ENCODE measurements around the gene PARD3B.

The PARD3B gene

DNA sequence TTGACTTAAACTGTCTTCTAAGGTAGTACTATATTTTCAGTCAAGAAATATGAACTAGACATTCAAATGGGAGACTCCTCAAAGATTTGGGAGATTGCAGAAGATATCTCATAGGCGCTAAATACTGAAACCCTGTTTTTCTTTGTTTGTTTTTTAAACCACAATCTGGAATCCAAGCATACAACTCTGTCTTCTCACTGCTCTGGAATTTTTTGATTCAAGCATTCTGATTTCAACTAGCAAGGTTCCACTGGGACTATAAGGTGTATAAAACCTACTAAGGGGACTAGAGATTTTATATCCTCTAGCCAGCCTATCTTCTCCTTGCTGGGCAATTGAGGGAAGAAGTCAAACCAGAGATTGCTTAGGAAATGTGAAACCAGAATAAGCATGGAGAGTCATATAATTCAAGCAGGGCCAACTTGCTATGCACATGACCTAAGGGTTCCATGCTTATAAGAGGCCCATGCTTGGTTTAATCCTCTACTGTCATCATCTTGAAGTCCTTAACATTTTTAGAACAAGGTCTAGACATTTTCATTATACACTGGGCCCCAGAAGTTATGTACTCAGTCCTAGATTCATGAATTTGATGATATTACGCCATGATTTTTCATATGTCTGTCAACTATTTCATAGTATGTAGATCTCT is 405.5 kb downstream of the PARD3B start:
- peak; percentile 8 for DNase-seq (ENCODE audit: low read depth)

DNA sequence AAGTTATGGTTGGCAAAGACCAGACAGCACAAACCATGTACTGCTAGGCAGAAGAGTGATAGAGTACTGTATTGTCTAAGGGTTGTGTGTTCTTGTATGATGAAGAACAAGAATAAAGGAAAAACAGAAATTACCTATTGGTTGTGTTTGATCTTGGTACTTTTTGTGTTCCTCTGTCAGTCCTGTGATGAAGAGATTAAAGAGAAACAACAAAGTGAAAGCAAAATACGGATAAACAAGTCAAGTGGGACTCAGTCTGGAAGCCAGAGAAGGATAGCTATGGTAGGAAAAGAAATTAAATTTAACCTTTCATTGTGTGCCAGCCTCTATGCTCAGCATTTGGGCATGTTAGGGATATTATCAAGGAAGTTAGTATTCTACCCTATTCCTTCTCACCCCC is 413.1 kb downstream of the PARD3B start:
- DNase-seq (ENCODE audit: low read depth), result no peak

- DNase-seq (ENCODE audit: low read depth), result no peak
Observed at GRCh38 chr2:204964414-204964813, 419.1 kb downstream of the PARD3B start.

DNA sequence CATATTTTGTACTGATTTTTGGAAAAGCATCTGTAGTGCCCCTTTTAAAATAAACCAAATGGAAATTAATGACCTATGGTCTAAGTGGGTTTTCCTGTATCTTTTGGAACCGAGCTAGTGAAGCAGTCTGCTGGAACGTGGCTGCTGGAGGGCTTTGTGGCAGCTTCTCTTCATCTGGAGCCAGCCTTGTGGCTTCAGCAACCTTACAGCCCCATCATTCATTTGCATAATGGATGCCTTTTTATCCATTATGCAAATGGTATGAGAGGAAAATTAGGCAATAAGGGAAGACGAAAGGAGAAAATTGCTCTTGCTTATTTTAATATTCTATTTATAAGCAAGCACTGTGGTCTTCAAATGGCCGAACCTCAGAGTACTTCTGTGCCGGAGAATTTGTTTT is 421.0 kb downstream of the PARD3B start:
- DNase-seq (ENCODE audit: low read depth), result no peak

DNA sequence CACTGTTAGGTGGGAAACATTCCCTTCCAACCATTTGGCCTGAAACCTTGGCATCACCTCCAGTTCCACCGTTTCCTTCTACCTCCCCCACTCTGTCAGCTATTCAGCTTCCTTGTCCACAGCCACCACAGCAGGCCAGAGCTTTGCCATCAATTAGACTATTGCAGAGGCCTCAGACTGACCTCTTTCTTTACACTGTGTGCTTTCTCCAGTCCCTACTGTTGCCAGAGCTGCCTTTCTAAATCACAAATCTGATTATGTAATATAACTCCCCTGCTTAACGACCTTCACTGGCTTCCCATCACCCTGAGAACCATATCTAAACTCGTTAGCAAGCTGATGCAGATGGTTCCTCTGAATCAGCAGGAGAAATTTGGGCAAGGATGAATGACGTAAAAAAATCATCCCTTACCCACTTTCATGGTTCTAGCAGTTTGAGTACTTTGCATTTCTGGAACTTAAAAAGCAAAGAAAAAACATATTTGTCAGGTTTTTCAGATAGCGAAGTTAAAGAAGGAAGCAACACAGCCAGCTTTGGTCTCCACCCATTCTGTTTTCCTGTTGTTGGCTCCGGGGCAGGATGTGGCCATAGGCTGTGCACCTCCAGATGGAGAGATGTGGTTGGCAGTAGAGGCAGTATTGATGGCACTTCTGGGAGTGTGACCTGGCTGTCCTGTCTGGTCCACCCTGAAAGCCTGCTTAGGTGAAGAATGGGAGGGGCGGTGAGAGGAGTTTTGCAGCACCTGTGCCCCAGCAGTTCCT is 422.1 kb downstream of the PARD3B start:
- no peak for DNase-seq (ENCODE audit: low read depth)

DNA sequence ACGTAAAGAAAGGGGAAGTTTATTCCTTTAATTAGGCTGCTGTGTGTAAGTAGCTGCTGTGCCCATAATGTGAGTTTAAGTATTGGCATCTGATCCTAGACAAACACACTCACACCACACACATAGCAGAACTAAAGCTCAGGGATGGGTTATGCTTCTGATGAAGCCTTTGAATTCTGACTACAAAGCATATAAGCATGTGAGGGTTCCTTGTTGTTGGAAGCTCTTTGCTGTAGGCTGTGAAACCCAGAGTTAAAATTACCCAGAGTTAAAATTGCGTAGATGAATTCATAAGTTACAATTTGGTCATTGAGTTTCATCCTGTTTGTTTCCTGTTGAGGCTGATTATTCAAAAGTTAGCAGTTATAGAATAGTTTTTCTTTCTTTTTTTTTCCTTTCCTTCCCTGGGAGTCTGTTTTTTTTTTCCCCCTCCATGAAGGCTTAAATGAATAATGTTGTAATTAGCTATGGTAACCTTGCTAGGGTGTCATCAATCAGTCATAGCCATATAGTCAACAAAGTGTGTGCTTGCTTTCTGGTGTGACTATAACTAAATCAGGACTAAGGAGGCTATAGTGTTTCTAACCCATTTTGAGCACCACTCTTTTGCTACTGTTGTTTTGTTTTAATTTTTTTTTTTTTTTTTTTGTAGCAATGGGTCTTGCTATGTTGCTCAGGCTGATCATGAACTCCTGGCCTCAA is 426.1 kb downstream of the PARD3B start:
- DNase-seq (ENCODE audit: low read depth), result no peak

DNA sequence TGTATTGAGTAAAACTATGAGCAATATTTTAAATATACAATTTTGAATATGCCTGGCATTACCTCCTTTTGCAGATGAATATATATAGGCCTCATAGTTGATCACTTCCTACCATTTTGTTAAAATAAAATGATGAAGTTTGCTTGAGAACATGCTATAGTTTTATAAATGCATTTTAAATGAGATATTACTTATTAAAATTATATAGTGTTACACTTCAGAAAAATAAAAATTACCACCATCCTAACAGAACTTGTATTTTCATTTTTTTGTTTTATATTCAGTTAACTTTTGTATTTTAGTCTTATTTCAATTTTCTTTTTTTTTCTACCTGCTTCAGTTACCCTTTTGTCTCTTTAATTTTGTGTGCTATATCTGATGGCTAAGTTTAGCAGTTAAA is 426.9 kb downstream of the PARD3B start:
- no peak for DNase-seq (ENCODE audit: low read depth)

GRCh38 chr2:204972606-204973336 is 427.5 kb downstream of the PARD3B start:
- DNase-seq (ENCODE audit: low read depth), result no peak

DNA sequence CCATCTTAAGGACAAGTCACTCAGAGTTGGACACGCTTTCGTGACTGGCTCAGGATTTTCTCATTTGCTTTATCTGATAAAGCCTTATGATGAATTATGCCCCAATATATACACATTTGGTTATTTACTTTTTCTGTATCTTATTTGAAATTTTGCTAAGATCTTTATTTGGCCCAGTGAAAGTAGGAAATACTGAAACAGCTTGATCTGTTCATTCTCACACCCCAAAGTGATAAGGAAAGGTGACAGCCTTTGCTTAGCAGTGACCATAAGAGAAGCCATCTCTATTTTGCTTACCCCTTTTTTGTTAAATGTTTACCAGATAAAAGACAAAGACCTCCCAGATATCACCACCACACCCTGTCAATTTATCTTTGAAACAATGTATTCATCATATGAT is 428.3 kb downstream of the PARD3B start:
- no peak for DNase-seq (ENCODE audit: low read depth)

DNA sequence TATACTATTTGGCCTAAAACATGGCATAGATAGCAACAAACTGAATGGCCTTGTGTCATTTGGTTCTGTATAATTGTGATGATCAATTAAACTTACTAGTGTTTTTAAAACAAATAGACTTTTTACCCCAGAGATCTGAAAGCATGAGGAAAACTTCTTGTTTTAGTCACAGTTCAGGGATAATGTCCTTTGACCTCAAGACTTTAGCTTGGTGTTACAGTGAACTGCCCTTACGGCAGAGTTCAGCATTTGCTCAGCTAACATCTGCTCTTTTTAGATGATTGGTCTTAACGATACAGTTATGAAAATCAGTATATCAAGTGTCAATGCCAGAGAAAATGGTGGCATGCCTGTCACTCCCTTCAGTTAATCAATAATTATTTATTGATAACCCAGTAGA is 429.2 kb downstream of the PARD3B start:
- no peak for DNase-seq (ENCODE audit: low read depth)

DNA sequence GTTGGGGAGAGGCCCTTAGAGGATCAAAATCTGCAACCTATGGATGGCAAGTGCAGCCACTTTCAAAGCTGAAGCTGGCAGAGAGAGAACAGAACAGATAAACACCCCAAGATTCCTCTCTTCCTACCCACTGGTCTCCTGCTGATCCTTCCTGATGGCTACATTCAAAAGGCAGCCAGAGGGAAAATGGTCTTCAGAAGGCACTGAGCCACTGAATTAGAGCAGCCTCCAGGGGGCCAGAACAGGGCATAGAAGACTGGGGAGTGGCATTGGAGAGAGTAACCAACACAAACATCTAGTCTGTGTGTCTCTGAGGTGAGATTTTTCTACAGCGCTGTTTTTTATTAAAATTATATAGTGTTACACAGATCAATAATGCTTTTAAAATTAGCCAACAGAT is 432.6 kb downstream of the PARD3B start:
- no peak for DNase-seq (ENCODE audit: low read depth)

DNA sequence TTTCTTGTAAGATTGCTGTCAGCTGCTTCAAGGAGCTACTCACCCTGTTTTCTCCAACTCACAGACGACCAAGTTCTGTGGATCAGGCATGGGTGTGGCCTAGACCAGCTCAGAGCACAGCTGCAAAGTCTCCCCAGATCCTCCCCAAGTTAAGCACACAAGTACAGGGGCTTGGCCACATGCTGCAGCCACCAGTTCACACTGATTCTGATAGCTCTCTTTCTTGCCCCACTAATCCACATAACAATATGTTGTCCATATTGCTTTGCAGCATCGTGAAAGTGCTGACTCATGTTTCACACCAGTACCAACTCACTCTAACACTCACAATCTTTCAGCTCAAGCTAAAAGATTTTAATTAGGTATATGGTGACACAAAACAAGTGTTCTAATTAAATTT is 437.0 kb downstream of the PARD3B start:
- no peak for DNase-seq (ENCODE audit: low read depth)

DNA sequence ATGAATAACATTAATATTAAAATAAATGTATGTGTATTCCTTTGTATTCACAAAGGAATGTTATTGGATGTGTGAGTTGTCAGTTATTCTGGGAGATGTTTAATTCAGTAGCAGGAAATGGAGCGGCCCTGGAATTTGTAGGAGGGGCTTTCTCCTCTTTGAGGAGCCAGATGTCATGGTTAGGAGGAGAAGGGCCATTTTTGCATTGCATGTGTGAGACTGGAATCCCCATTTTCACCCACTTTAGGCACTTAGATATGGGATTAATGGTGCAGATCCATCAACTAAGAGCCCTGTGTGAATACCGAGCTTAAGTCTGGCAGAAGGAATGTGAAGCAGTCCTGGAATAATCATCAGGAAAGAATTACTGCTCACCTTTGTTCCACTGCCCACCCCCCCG is 439.2 kb downstream of the PARD3B start:
- DNase-seq (ENCODE audit: low read depth), result no peak

GRCh38 chr2:204986641-204987040 is 441.4 kb downstream of the PARD3B start:
- DNase-seq (ENCODE audit: low read depth), result no peak

- DNase-seq (ENCODE audit: low read depth), result no peak
Observed at GRCh38 chr2:204988836-204989235, 443.6 kb downstream of the PARD3B start.

DNA sequence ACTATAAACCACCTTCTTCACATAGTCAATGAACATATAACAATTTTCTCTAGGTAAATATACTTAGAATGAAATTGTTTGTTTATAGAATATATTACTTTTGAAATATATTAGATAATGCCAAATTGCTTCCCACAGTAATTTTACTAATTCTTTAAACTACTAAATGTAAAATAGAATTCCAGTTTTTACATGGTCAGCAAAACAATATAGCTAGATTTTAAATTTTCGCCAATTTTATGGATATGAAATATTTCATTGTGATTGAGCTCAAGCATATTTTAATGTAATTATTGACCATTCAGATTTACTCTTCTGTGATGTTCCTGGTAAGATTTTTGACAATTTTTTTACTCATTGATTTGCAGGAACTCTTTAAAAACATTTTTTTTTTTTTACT is 444.6 kb downstream of the PARD3B start:
- no peak for DNase-seq (ENCODE audit: low read depth)

DNA sequence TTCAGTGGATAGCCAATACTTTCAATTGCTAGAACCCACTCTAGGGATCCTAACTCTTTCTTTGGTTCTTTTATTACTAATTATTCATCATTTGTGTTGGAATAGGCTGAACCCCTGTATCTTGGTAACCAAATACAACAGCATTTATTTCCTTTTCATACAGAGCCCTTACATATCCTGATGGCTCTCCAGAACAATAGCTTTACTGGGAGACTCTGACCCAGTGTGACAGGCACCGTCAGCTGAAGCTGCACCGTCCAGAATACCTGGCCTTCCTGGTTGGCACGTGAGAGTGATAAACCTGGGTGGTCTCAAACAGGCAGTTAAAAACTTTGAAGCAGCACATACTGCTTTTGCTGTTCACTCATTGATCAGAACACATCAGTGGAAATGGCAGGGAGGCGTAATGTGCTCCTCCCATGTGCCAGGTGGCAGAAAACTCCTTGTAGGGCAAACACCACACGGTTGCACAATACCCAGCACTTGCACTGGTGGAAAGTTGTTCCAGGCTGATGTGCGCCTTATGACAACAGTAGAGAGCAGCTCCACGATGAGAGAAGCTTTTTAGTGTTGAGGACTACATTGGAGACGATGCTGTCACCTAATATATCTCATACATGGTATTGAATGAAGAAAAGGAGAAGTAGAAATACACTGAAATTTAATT is 456.2 kb downstream of the PARD3B start:
- no peak for DNase-seq (ENCODE audit: low read depth)

- no peak for DNase-seq (ENCODE audit: low read depth)
Observed at GRCh38 chr2:205002390-205002789, 457.1 kb downstream of the PARD3B start.

- no peak for DNase-seq (ENCODE audit: low read depth)
Observed at GRCh38 chr2:205003288-205003687, 458.0 kb downstream of the PARD3B start.

GRCh38 chr2:205010196-205010595 is 464.9 kb downstream of the PARD3B start:
- DNase-seq (ENCODE audit: low read depth), result no peak

- DNase-seq (ENCODE audit: low read depth), result no peak
Observed at GRCh38 chr2:205011031-205011430, 465.8 kb downstream of the PARD3B start.

DNA sequence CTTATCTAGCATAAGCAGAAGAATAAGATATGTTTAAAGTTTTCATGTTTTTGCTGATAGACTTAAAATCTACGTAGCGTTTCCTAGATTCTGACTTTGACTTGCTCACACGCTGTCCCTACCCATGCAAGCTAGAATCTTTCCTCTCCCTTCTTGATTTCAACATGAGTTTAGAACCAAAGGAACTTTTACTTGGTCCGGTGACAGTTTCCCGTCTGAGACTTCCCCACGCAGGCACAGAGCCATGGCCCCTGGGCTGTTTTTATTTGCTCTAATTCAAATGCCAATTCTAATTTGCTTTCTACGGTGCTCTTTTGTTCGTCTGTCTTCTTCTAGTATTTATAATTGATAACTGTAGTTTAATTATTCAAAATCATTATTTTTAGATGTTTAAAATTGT is 467.7 kb downstream of the PARD3B start:
- DNase-seq (ENCODE audit: low read depth), result no peak
